ENCODE measurements around the gene HMGXB4. TPM values are rescaled to one million over a fixed set of nuclear protein-coding genes. Genes with fewer than 3 reads are reported as not detected.

The HMGXB4 gene
- total and polyA plus RNA-seq, 8 donors: 4.8 to 31.0 (median 13.4) TPM

- no peak for DNase-seq
Observed at GRCh38 chr22:35315141-35315854, 58.0 kb downstream of the HMGXB4 start.

DNA sequence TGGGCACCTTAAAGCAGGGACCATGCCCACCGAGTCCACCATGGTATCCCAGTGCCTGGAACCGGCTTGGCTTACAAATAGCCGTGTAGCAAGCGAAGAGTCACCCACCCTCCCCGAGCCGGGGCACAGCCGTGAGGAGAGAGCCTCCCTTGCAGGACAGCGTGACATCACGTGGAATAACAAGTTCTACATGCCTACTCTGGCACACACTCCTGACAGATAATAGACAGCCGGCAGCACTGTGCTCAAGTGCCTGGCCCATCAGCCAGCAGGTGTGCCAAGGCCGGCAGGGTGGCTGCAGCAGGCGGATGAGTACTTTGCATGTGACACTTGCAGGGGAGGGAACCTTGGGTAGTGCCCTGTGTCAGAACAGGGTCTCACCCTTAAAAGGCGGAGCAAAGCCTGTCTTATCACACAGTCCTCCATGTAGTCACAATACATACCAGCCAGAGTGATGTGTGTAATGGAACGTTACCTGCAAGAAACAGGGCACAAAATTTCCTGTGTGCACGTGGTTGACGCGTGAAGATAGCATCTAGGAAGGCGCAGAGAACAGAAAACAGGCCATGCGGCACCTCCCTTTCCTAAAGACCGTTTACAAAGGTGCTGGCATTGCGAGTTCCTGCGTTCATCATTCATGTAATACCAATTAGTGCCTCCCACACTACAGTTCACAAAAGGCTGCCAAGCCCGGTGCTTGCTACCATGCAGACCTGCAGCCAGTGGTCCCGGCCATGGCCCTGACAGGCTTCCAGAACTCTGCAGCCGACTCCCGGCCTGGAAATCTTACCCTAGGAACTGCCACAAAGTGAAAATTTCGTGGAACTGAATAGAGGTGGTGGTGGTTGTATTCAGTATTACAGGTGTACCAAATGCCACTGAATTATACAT is 58.8 kb downstream of the HMGXB4 start:
- Histone ChIP-seq H3K9me3 (no peaks in the 10 kb centered on the region), H3K27ac (no peak overlapping the region), H3K4me1 (peaks cover 18 to 56% (median 41%) of the 10 kb centered on the region in 4 donors), H3K4me3 (no peak overlapping the region), H3K27me3 (no peaks in the 10 kb centered on the region), H3K36me3 (peaks cover 20 to 42% (median 39%) of the 10 kb centered on the region in 4 donors)
- no peak for DNase-seq
- TF ChIP-seq POLR2AphosphoS5 (IDR thresholded peaks at IDR 0.05): no peak
- TF ChIP-seq, protein P1, sequence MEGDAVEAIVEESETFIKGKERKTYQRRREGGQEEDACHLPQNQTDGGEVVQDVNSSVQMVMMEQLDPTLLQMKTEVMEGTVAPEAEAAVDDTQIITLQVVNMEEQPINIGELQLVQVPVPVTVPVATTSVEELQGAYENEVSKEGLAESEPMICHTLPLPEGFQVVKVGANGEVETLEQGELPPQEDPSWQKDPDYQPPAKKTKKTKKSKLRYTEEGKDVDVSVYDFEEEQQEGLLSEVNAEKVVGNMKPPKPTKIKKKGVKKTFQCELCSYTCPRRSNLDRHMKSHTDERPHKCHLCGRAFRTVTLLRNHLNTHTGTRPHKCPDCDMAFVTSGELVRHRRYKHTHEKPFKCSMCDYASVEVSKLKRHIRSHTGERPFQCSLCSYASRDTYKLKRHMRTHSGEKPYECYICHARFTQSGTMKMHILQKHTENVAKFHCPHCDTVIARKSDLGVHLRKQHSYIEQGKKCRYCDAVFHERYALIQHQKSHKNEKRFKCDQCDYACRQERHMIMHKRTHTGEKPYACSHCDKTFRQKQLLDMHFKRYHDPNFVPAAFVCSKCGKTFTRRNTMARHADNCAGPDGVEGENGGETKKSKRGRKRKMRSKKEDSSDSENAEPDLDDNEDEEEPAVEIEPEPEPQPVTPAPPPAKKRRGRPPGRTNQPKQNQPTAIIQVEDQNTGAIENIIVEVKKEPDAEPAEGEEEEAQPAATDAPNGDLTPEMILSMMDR (IDR thresholded peaks at IDR 0.05): no peak
- TF ChIP-seq POLR2A (IDR thresholded peaks at IDR 0.05): no peak
- TF ChIP-seq EP300 (IDR thresholded peaks at IDR 0.05): no peak
- 59 to 82% (median 68%) methylated on average over 26 to 27 of the region's 27 CpGs for WGBS, 5 donors
- intact Hi-C loops (cut with DNase I; ENCODE audit: low total_unique reads): no loop called here

More at GRCh38 chr22:35315141-35315854, 58.0 kb downstream of the HMGXB4 start:
- Histone ChIP-seq H3K4me3 (no peak overlapping the region), H3K9me3 (no peaks in the 10 kb centered on the region), H3K36me3 (peaks cover 20 to 34% (median 31%) of the 10 kb centered on the region in 4 donors), H3K27me3 (no peaks in the 10 kb centered on the region), H3K4me1 (peaks cover 18 to 64% (median 48%) of the 10 kb centered on the region in 4 donors), H3K27ac (no peak overlapping the region)
- intact Hi-C loops (cut with DNase I; ENCODE audit: low total_unique reads): no loop called here
- TF ChIP-seq POLR2AphosphoS5 (IDR thresholded peaks at IDR 0.05) (no peak), POLR2A (IDR thresholded peaks at IDR 0.05) (no peak), EP300 (IDR thresholded peaks at IDR 0.05) (no peak)
- TF ChIP-seq, protein P1 (IDR thresholded peaks at IDR 0.05): no peak
- WGBS, 5 donors: 76 to 87% (median 85%) methylated on average over 10 to 12 of the region's 12 CpGs

- H3K36me3 ChIP-seq: peaks cover 23 to 49% (median 45%) of the 10 kb centered on the region in 4 donors
- H3K27ac ChIP-seq: no peak overlapping the region
- no peak for DNase-seq
Observed at GRCh38 chr22:35316751-35317150, 59.5 kb downstream of the HMGXB4 start.

More at GRCh38 chr22:35316751-35317150, 59.5 kb downstream of the HMGXB4 start:
- H3K4me1 ChIP-seq: peaks cover 18 to 49% (median 36%) of the 10 kb centered on the region in 4 donors
- TF ChIP-seq, protein P1 (IDR thresholded peaks at IDR 0.05): no peak
- TF ChIP-seq POLR2AphosphoS5 (IDR thresholded peaks at IDR 0.05): no peak
- no peak for TF ChIP-seq POLR2A (IDR thresholded peaks at IDR 0.05)
- no peak for TF ChIP-seq EP300 (IDR thresholded peaks at IDR 0.05)
- H3K9me3 ChIP-seq: no peaks in the 10 kb centered on the region
- no peak overlapping the region for H3K4me3 ChIP-seq
- intact Hi-C loops (cut with DNase I; ENCODE audit: low total_unique reads): no loop called here
- 90 to 94% (median 92%) methylated on average over 7 of the region's 7 CpGs for WGBS, 5 donors
- no peaks in the 10 kb centered on the region for H3K27me3 ChIP-seq
